HG02642 (cell line): ENCODE data around the gene GPAT3.

Source experiments
- ATAC-seq: cut with Tn5 transposase; IDR thresholded peaks from one replicate; pipeline ENCODE4 v1.9.1; 2021; ENCODE audit warnings: mild to moderate bottlenecking; ENCODE audit not compliant: unreplicated experiment, poor library complexity

The GPAT3 gene

DNA sequence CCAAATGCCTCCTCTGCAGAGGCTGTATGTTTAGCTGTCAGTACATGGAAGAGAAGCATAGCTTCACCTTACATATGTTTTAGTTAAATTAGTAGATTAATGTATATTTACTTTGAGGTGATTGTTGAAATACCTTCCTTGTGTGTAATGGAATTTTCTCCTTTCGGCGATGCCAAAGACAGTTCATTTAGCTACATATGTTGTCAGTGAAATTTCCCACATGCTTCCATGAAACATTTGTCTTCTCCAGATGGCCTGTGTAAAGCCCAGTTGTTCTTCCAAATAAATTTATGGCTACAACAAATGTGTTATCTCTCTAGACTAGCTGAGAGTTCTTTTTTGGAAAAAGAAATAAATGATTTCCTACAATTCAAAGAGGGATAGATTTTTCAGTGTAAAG lies 95.2 kb downstream of the GPAT3 start:
- no peak for ATAC-seq

DNA sequence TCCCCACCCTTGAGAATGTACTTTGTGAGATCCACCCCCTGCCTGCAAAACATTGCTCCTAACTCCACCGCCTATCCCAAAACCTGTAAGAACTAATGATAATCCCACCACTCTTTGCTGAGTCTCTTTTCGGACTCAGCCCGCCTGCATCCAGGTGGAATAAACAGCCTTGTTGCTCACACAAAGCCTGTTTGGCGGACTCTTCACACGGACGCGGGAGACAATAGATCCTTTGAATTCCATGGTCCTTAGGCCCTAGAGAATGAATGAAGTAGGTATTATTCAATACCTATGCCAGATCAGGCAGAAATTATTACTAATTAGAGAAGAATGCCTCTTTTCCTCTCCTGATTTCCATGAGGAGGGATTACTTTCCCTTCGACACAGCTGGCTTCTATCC lies 101.0 kb downstream of the GPAT3 start:
- no peak for ATAC-seq

DNA sequence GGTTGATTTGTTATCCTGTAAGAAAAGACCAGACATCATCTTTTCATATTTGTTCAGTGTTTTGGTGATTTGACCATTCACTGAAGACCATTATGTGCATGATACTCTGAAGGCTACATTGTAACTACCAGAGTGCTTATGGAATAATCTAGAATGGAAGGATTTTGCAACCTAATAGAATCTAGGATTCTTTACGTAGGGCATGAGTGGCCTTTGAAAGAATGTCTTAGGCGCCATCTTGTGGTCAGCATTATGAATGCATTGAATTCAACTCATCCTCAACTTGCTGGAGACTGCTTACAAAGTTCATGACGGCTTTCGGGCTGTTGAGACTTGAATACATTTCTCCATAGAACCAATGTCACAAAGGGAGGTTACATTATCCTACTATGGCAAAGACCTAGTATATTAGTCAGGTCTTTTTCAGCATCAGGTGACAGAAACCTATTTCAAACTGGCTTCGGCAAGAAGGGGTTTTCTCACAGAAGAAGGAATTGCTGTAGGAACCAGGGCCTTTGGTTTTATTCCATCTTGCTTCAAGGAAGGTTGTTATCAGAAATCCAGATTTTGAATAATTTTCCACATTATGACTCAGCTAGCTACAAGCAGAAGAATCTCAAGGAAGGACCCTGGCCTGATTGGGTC lies 104.1 kb downstream of the GPAT3 start:
- no peak for ATAC-seq

DNA sequence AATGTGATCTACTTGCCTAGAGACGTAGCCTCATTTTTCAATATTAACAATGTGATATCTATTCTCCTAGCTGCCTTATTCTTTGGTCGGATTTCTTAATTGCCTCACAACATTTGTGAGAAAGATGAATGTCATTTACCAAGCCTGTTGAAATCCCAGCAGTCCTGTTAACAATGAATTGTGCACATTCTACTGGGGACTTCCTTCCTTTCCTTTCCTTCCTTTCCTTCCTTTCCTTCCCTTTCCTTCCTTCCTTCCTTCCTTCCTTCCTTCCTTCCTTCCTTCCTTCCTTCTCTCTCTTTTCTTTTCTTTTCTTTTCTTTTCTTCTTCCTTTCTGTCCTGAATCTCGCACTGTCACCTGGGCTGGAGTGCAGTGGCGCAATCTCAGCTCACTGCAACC lies 107.1 kb downstream of the GPAT3 start:
- no peak for ATAC-seq

DNA sequence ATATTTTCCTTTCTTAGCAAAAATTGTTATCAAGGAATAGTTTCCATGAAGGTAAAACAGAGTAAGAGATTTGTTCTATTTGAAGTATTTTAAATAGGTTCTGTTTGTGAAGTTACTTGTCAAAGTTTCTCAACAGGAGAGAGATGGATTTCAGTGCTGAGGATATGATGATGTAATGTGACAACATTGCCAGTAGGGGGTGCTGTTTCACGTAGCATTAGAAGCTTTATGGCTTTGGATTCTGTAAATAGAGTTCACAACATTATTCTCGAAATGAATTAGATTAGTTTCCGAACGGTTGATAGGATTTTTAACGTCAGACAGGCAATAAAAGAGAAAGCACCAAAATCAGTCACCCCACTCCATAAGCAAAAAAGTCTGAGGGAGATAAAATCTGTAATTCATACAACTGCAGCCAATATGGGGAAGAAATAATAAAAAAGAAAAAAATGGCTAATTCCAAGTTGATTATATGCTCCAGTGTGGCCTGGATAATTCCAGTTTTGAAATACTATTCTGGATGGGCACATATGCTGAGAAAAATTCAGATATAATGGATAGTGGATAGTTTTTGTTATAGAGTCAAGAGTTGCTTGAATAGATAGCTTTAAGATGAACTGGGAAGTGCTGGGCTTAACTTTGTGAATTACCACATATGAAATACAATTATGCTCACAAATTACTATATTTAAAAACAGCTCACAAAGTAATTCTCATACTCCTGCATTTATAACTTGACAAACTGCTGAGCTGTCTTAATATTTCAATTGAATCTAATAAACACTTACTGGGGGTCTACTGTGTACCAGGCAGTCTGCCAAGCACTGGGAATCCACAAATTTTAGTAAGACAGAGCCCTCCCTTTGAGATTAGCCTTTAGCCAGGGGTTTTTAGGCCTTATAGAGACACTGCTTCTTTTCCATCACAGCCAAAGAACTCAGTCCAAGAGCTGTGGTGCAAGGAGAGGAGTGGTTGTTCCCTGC lies 109.1 kb downstream of the GPAT3 start:
- ATAC-seq: peak; percentile 65

DNA sequence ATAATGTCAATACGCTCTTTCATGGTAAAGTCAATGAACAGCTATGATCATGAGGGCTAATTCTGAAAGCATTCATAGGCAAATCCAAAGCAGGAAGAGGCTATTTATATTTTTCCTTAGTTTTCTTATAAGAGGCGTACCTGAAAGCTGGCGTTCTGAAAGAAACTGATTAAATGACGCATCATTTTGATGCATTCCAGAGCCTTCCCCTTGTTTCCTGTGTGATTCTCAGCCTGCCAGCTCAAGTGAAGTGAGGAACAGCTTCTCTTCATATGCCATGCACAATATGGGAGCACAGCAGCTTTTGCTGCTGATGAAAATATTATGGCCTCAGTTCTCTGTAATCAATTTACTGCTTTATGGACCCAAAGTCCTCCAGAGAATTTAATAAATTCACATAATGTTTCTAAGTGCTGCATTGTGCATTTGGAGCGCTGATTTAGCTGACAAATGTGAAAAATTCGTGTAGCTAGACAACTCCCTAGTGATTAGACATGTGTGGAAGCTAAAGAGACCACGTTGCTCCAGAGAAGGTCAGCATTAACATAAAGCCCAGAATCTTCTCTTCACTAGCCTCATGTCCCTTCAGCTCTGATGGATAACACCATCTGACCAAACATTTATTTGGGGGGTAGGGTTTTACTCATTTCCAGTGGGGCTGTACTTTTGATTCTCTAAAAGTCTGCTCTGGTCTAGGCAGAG lies 110.8 kb downstream of the GPAT3 start:
- no peak for ATAC-seq

DNA sequence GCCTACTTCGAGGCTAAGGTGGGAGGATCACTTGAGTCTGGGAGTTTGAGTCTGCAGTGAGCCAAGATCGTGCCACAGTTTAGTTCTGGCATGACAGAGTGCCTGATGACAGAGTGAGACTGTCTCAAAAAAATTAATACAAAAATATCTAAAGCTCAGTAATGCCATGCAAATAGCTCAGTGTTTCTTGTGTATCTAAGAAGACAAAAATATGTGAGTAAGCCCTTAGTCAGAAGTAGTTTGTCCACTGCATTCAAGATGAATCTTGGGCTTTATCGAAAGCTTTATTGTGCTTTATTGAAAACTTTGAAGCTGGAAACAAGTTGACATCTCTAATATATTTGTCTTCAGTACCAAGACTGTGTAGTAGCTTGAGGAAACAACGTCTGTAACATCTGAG lies 115.9 kb downstream of the GPAT3 start:
- no peak for ATAC-seq
